Measurements from ENCODE around the gene GDI1. TPM values are rescaled to one million over a fixed set of nuclear protein-coding genes. Genes with fewer than 3 reads are reported as not detected.

Gene GDI1
- total RNA-seq, 1 donor from 2014 or later: 82.6 TPM

GRCh38 chrX:154408659-154409221 lies 28.2 kb upstream of the GDI1 start:
- no peak for DNase-seq (ENCODE audit: low spot score)

DNA sequence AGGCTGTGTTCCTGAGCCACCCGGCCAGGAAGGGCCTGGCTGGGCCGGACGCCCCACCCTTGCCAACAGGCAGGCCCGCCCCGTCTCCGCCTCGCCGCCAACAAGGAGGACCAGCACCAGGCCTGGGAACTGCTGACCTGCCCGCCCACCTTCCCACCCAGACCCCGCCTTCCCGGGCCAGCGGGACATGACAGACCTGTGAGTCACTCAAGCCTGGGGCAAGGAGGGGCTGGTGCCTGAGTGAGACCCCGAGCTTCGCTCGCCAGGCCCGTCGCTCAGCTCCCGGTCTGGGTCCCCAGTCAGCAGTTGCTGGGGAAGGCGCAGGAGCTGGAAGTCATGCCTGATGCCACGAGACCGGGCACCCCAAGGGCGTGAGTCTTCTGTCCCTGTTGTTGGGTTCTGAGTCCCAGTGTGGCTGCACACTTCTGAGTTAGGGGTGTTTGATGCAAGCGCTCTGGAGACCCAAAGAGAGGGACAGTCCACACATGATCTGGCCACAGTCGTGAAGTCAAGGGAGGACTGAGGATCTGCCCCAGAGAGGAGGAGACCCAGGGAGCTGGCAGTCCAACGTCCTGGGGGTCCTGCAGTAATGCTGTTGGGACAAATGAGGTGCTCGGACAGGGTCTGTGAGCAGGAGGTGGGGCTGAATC lies 27.6 kb upstream of the GDI1 start, which contains the start of gene DNASE1L1:
Gene DNASE1L1 (minus strand): TSS at position 33 of the 650 bp plus-strand sequence. CDS start 3,686 bp downstream, outside the sequence.
- DNase-seq (ENCODE audit: low spot score): peak; percentile 94

DNA sequence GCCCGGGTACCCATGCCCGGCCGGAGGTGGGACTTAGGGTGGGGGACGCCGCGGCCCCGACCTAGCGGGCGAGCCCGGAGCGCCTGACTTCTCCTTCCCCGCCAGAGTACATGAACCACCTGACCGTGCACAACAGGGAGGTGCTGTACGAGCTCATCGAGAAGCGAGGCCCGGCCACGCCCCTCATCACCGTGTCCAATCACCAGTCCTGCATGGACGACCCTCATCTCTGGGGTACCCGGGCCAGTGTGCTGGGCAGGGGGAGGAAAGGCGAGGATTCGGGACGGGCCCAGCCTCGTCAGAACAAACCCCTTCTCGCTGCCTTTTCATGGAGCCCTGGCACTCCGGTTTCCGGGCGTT lies 25.0 kb upstream of the GDI1 start:
- DNase-seq (ENCODE audit: low spot score): no peak

DNA sequence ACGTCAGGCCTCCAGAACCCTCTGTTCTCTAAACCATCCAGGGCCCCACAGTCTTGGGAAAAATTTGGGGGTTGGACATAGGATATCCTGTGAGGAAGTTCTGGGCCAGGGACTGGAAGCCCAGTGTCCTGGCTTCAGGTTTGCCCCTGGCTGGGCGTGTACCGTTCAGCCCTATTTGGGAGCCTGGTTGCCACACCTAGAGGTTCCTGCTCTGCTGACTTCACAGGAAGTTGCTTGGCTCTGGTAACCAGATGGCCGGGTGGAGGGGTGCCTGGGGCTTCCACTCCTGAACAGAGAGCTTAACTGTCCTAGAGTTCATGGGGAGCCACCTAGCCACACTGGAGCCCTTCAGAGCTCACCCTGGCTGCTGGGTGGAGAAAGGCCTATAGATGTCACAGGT lies 24.5 kb upstream of the GDI1 start:
- DNase-seq (ENCODE audit: low spot score): no peak

- DNase-seq (ENCODE audit: low spot score): no peak
These were observed 23.8 kb upstream of the GDI1 start for GRCh38 chrX:154413142-154413541.

DNA sequence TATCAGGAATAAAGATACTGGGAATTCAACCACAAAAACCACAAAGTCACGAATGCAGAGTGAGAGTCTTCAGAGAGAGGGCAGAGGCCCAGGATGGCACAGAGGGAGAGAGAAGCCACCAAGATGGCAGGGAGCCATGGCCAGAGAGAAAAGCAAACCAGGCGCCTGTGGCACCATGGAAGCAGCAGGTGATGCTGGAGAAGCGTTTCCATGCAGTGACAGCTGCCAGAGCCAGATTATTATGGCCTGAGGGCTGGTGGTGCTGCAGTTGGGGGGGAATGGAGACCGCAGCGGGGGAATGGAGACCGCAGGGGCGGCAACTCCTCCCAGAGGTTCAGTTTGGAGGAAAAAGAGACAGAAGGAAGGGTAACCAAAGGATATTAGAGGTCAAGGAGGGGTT lies 19.8 kb upstream of the GDI1 start:
- DNase-seq (ENCODE audit: low spot score): no peak

- DNase-seq (ENCODE audit: low spot score): no peak
These were observed 17.8 kb upstream of the GDI1 start for GRCh38 chrX:154419189-154419588.

GRCh38 chrX:154419688-154420401 lies 17.1 kb upstream of the GDI1 start:
- DNase-seq (ENCODE audit: low spot score): no peak

DNA sequence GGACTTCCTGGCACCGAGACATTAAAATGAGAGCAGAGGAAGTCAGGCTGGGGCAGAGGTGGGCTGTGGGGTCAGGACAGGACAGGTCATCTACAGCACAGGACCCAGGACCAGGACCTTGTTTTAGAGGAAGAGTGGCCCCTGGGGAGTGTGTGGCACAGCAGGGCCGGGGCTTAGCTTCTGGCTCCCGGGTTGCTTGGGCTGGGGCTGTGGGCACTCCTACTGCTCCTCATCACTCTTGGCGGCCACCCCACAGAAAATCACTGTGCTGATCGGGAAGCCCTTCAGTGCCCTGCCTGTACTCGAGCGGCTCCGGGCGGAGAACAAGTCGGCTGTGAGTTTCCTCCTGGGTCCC lies 16.6 kb upstream of the GDI1 start:
- DNase-seq (ENCODE audit: low spot score): no peak

DNA sequence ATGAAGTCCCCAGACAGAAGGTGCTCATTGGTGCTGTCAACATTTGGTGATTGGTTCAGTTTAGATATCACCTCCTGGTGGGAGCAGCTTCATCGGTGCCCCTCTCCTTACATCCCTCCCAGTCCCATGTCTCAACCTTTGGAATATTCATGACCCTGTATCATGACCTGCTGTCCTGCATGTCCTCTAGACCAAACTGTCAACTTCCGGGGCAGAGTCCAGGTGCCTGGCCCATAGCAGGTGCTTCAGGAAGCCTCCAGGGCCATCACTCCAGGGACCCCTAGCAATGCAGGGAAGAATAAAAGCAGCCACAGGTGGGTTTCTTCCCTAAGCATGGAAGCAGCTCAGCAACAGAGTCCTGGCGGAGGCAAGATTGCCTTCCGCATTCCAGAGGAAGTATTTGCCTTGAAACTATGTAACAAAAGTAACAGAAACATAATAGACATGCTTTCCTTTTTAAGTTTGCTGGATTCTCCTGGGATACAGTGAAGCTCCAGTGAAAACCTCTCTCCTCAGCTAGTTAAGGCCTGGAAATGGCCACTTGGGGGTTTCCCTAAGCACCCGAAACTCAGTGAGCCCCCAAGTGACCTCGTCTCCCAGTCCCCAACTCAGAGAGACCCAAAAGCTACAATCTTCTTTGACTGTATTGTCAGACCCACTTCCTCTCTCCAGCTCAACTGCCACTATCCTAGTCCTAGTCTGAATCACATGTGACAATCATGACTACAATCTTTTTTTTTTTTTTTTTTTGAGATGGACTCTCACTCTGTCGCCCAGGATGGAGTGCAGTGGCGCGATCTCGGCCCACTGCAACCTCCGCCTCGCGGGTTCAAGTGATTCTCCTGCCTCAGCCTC lies 9.8 kb upstream of the GDI1 start:
- DNase-seq (ENCODE audit: low spot score): no peak

- peak; percentile 96 for DNase-seq (ENCODE audit: low spot score)
These were observed 8.5 kb upstream of the GDI1 start, which contains the start of gene ATP6AP1 for GRCh38 chrX:154428176-154429171. ATP6AP1 (plus strand) TSS chrX:154428677; CDS start chrX:154428693, 16 bp downstream.

DNA sequence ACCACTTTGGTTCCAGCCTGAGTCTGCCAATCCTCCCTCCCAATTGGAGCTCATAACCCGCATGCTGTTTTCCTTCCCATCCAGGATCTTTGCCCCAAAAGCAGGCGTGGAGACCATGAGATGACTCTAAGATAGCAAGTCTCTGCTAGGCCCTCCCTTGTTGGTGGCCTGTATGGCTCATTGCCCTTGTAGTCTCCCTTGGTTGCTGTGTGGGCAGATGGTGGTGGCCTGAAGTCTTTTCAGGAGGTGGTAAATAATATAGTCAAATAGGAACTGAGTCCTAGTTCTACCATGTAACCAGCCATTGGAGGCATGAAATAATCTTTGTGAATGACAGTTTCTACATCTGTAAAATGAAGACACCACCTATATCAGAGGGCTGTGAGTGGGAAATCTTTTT lies 7.2 kb upstream of the GDI1 start:
- DNase-seq (ENCODE audit: low spot score): no peak

- no peak for DNase-seq (ENCODE audit: low spot score)
These were observed 6.5 kb upstream of the GDI1 start for GRCh38 chrX:154430479-154430878.

DNA sequence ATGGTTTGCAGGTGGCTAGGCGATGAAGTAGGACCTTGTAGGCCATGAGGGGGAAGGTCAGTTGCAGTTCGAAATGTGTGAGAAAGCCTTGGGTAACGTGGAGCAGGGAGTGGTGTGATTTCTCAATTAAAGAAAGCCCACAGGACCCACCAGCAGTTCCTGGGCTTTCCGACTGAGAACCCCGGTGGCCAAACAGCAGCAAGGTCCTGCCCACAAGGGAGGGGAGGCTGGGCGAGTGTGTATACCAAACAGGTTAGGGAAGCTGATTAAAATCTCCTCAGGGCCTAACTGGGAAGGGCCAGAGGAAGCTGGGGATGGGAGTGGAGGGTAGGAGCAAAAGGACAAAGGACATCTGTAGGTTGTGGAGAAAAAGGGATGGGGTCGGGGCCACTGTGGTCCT lies 6.0 kb upstream of the GDI1 start:
- DNase-seq (ENCODE audit: low spot score): no peak

GRCh38 chrX:154431341-154431740 lies 5.6 kb upstream of the GDI1 start:
- no peak for DNase-seq (ENCODE audit: low spot score)

DNA sequence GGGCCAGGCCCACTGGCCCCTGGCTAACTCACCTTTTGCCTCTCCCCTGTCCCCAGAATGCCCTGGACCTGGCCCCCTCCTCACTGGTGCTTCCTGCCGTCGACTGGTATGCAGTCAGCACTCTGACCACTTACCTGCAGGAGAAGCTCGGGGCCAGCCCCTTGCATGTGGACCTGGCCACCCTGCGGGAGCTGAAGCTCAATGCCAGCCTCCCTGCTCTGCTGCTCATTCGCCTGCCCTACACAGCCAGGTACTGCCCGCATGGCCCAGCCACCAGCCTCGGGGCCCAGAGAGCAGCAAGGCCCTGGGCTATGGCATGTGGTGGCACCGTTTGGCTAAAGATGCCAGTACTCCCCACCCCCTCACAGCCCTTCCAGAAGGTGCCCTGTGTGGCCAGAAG lies 4.7 kb upstream of the GDI1 start:
- no peak for DNase-seq (ENCODE audit: low spot score)

- DNase-seq (ENCODE audit: low spot score): no peak
These were observed 3.3 kb upstream of the GDI1 start for GRCh38 chrX:154433605-154434004.

- no peak for DNase-seq (ENCODE audit: low spot score)
These were observed 2.4 kb upstream of the GDI1 start for GRCh38 chrX:154434394-154435168.

- no peak for DNase-seq (ENCODE audit: low spot score)
These were observed 1.7 kb upstream of the GDI1 start for GRCh38 chrX:154435171-154435733.
